Erythroblast (primary cell): ENCODE data around the gene MICU2.
"Not testable (repeated sequence)": the region's sequence is repeated elsewhere in the genome, so short reads cannot be mapped to it uniquely, and the experiment has no call there.

Experiments
- GATA1 ChIP-seq: IDR thresholded peaks from 2 replicates; pipeline ENCODE4 v1.6.1; 2011; ENCODE audit warnings: low read depth, mild to moderate bottlenecking, control low read depth, low read length, moderate library complexity
- POLR2A ChIP-seq: IDR thresholded peaks from 2 replicates; pipeline ENCODE4 v1.6.1; 2011; ENCODE audit warnings: mild to moderate bottlenecking, low read length

DNA sequence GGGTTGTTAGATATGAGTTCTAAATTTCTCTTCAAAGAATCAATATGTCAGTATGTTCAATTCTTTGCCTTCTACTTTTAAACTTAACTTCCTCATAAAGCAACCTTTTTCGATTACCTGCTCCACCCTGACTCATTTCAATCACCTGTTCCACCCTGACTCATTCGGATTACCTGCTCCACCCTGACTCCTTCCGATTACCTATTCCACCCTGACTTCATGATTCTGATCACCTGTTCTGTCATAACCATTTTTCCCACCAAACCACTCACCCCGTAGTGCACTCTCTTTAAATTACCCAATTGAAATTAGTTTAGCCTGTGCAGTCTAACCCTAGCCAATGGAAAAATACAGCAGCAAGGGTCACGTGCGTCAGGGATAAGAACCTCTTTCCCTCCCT lies 14.5 kb downstream of the MICU2 start:
- not testable (repeated sequence) for TF ChIP-seq POLR2A, GATA1
